Common myeloid progenitor, CD34-positive (primary cell): Measurements from ENCODE around the gene RNF20.
A peak's percentile ranks its signal among the peaks of the same experiment; 100 is the strongest.

Experiments
- CTCF ChIA-PET: fragments of 350-600 bp; sonication (Branson Sonifier 250); formaldehyde crosslinking; loops from one replicate; lab custom pipeline; 2021; ENCODE audit warnings: antibody characterized with exemption; lab: Charles Lee
- POLR2A ChIA-PET: fragments of 350-600 bp; sonication (Branson Sonifier 250); formaldehyde crosslinking; loops from one replicate; lab custom pipeline; 2021; ENCODE audit warnings: antibody characterized with exemption; lab: Charles Lee
- DNase-seq, 3 donors: peaks; one replicate each; pipeline versions ENCODE4 v3.0.0 to v3.0.0-alpha.2; 2013
- H3K27ac ChIP-seq, 2 experiments: 1 replicate in 1 of 2; 2 replicates in 1 of 2; pipeline ENCODE4 v1.7.0; 2013; ENCODE audit warnings: inconsistent platforms in 2 of 2, low read length in 2 of 2, mild to moderate bottlenecking in 2 of 2, low read depth in 1 of 2, moderate library complexity in 1 of 2; ENCODE audit not compliant: severe bottlenecking in 2 of 2, insufficient read depth in 1 of 2, poor library complexity in 1 of 2
- H3K27me3 ChIP-seq, 5 experiments: replicated peaks in 2 of 5; 1 replicate in 3 of 5; 2 replicates in 2 of 5; pipeline versions ENCODE4 v1.6.1 to v1.7.0; 2013; ENCODE audit warnings: low read length in 4 of 5, mild to moderate bottlenecking in 2 of 5, moderate library complexity in 2 of 5, inconsistent platforms in 1 of 5; ENCODE audit not compliant: insufficient read depth in 5 of 5, control insufficient read depth in 4 of 5
- H3K36me3 ChIP-seq, 4 experiments: 1 replicate in 2 of 4; 2 replicates in 2 of 4; pipeline versions ENCODE4 v1.6.1 to v1.7.0; 2013; ENCODE audit warnings: low read length in 3 of 4, control low read depth in 1 of 4, mild to moderate bottlenecking in 1 of 4; ENCODE audit not compliant: control insufficient read depth in 4 of 4, insufficient read depth in 4 of 4
- H3K4me1 ChIP-seq, 4 experiments: 1 replicate in 3 of 4; 2 replicates in 1 of 4; pipeline versions ENCODE4 v1.6.1 to v1.7.1; 2013; ENCODE audit warnings: low read length in 3 of 4, mild to moderate bottlenecking in 3 of 4, control low read depth in 1 of 4, inconsistent platforms in 1 of 4, moderate library complexity in 1 of 4; ENCODE audit not compliant: control insufficient read depth in 4 of 4, insufficient read depth in 4 of 4; ENCODE audit errors: control extremely low read depth in 1 of 4
- H3K4me3 ChIP-seq, 7 experiments: 1 replicate in 4 of 7; 2 replicates in 3 of 7; pipeline versions ENCODE4 v1.5.1 to v1.7.0; 2013; ENCODE audit warnings: mild to moderate bottlenecking in 7 of 7, low read length in 6 of 7, moderate library complexity in 6 of 7, inconsistent platforms in 2 of 7, low read depth in 2 of 7, control low read depth in 1 of 7; ENCODE audit not compliant: insufficient read depth in 4 of 7, control insufficient read depth in 1 of 7; ENCODE audit errors: extremely low read depth in 1 of 7
- H3K9me3 ChIP-seq, 5 experiments: 1 replicate in 4 of 5; 2 replicates in 1 of 5; pipeline versions ENCODE4 v1.6.1 to v1.7.1; 2013; ENCODE audit warnings: low read length in 4 of 5, mild to moderate bottlenecking in 2 of 5, inconsistent platforms in 1 of 5, low read depth in 1 of 5, moderate library complexity in 1 of 5; ENCODE audit not compliant: control insufficient read depth in 4 of 5, insufficient read depth in 2 of 5; ENCODE audit errors: control extremely low read depth in 1 of 5
- WGBS: methylation state at CpG from one replicate; pipeline ENCODE4 v1.1.5; 2013; ENCODE audit not compliant: insufficient coverage; 5-methylcytosine and 5-hydroxymethylcytosine counted together

RNF20 gene

GRCh38 chr9:101592788-101593187 is 59.1 kb downstream of the RNF20 start:
- ChIA-PET CTCF (interaction anchor here (1.0 to 1.4 kb wide), 3 partner anchors 8 to 16 kb away, joined by 3 to 4 read pairs (median 4); no protein-coding TSS in a partner anchor), POLR2A (no interaction called here)
- no peak for DNase-seq
- H3K27me3 ChIP-seq = no peaks in the 10 kb centered on the region
- H3K4me3 ChIP-seq = no peak overlapping the region
- H3K27ac ChIP-seq = no peak overlapping the region
- H3K9me3 ChIP-seq = no peaks in the 10 kb centered on the region
- H3K4me1 ChIP-seq = no peaks in the 10 kb centered on the region
- H3K36me3 ChIP-seq = no peaks in the 10 kb centered on the region

DNA sequence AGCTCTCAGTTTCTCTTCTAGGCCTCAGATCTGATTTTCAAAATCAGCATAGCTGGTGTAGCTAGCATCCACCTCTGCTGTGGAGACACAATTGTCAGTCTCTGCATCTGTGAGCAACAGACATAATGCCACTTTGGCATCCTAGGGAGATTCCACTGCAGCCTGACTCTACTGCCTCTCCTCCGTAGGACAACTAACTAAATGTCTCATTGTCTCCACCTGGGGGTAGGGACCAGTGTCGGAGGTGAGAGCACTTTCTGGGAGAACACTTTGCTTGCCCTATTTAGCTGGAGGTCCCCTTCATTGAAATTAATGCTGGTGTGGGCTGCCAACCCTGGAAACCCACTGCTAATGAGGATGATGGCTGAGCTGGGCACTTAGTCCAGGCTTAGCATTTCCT is 59.7 kb downstream of the RNF20 start:
- 80% methylated on average over 1 of the region's 2 CpGs for WGBS
- DNase-seq = no peak
- H3K27ac ChIP-seq = no peak overlapping the region
- no peaks in the 10 kb centered on the region for H3K27me3 ChIP-seq
- H3K4me3 ChIP-seq = no peak overlapping the region
- POLR2A ChIA-PET = no interaction called here
- H3K36me3 ChIP-seq = no peaks in the 10 kb centered on the region
- CTCF ChIA-PET = interaction anchor here (1.0 to 1.4 kb wide), 2 partner anchors 8 to 16 kb away, joined by 4 read pairs; no protein-coding TSS in a partner anchor
- no peaks in the 10 kb centered on the region for H3K9me3 ChIP-seq
- H3K4me1 ChIP-seq = no peaks in the 10 kb centered on the region

- Histone ChIP-seq H3K36me3 (no peaks in the 10 kb centered on the region), H3K4me1 (no peaks in the 10 kb centered on the region), H3K27me3 (peaks cover 0 to 4% (median 0%) of the 10 kb centered on the region in 5 experiments), H3K4me3 (no peak within 1 kb of the TSS), H3K9me3 (no peaks in the 10 kb centered on the region), H3K27ac (no peak within 1 kb of the TSS)
- POLR2A ChIA-PET = no interaction called here
- no peak for DNase-seq
- CTCF ChIA-PET = no interaction called here
- 96% methylated on average over 12 of the region's 19 CpGs for WGBS
Observed at GRCh38 chr9:101594796-101595195, 61.1 kb downstream of the RNF20 start, which contains the start of gene PPP3R2. TSS of gene PPP3R2 (minus strand) at chr9:101594969. CDS start at chr9:101594921, 48 bp downstream.

GRCh38 chr9:101601904-101602765 is 68.5 kb downstream of the RNF20 start:
- no peaks in the 10 kb centered on the region for H3K36me3 ChIP-seq
- peak overlapping the region in 1 of 7 experiments; percentile 60 for H3K4me3 ChIP-seq
- WGBS = 60% methylated on average over 4 of the region's 11 CpGs
- H3K9me3 ChIP-seq = no peaks in the 10 kb centered on the region
- CTCF ChIA-PET = interaction anchor here (0.8 to 2.4 kb wide), 14 partner anchors 9 to 189 kb away, joined by 3 to 8 read pairs (median 4); no protein-coding TSS in a partner anchor
- peak; percentile 42 to 63 (median 59) for DNase-seq
- H3K27me3 ChIP-seq = peaks cover 0 to 4% (median 0%) of the 10 kb centered on the region in 5 experiments
- POLR2A ChIA-PET = no interaction called here
- H3K27ac ChIP-seq = no peak overlapping the region
- H3K4me1 ChIP-seq = peaks cover 0 to 12% (median 0%) of the 10 kb centered on the region in 4 experiments

- Histone ChIP-seq H3K27ac (no peak overlapping the region), H3K27me3 (peaks cover 0 to 6% (median 0%) of the 10 kb centered on the region in 5 experiments), H3K4me3 (no peak overlapping the region), H3K4me1 (peaks cover 0 to 12% (median 0%) of the 10 kb centered on the region in 4 experiments), H3K9me3 (no peaks in the 10 kb centered on the region), H3K36me3 (no peaks in the 10 kb centered on the region)
- ChIA-PET POLR2A (no interaction called here), CTCF (interaction anchor here (0.9 to 2.4 kb wide), 5 partner anchors 19 to 142 kb away, joined by 3 to 8 read pairs (median 4); no protein-coding TSS in a partner anchor)
- no peak for DNase-seq
- no CpG with 5 or more reads among the region's 2 CpGs for WGBS
Observed at GRCh38 chr9:101604296-101604695, 70.6 kb downstream of the RNF20 start.

- Histone ChIP-seq H3K4me1 (peaks cover 0 to 12% (median 0%) of the 10 kb centered on the region in 4 experiments), H3K9me3 (no peaks in the 10 kb centered on the region), H3K27me3 (peaks cover 0 to 6% (median 0%) of the 10 kb centered on the region in 5 experiments), H3K4me3 (no peak overlapping the region), H3K36me3 (no peaks in the 10 kb centered on the region), H3K27ac (no peak overlapping the region)
- no peak for DNase-seq
- POLR2A ChIA-PET = no interaction called here
- WGBS = 100% methylated on average over 1 of the region's 3 CpGs
- CTCF ChIA-PET = no interaction called here
Observed at GRCh38 chr9:101605547-101605946, 71.9 kb downstream of the RNF20 start.
